A673 (cell line): Measurements from ENCODE around the gene IL4R.

Source experiments
- EZH2 ChIP-seq: fragments of 200-600 bp; sonication (generic); IDR thresholded peaks from 2 replicates; pipeline ENCODE4 v1.6.1; 2017; ENCODE audit warnings: borderline replicate concordance, low read depth, mild to moderate bottlenecking, mixed read lengths, antibody characterized with exemption, low read length; ENCODE audit not compliant: poor library complexity, severe bottlenecking
- TF ChIP-seq, protein P1 (sequence below): fragments of 300-800, 200-600 bp; sonication (generic); conservative IDR thresholded peaks from 2 replicates; pipeline ENCODE4 v1.5.1; 2017; ENCODE audit warnings: low read depth, mild to moderate bottlenecking, antibody characterized with exemption, low read length, moderate library complexity, mixed read lengths

- TF ChIP-seq, protein P1, sequence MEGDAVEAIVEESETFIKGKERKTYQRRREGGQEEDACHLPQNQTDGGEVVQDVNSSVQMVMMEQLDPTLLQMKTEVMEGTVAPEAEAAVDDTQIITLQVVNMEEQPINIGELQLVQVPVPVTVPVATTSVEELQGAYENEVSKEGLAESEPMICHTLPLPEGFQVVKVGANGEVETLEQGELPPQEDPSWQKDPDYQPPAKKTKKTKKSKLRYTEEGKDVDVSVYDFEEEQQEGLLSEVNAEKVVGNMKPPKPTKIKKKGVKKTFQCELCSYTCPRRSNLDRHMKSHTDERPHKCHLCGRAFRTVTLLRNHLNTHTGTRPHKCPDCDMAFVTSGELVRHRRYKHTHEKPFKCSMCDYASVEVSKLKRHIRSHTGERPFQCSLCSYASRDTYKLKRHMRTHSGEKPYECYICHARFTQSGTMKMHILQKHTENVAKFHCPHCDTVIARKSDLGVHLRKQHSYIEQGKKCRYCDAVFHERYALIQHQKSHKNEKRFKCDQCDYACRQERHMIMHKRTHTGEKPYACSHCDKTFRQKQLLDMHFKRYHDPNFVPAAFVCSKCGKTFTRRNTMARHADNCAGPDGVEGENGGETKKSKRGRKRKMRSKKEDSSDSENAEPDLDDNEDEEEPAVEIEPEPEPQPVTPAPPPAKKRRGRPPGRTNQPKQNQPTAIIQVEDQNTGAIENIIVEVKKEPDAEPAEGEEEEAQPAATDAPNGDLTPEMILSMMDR, result no peak
- no peak for TF ChIP-seq EZH2
Measured at GRCh38 chr16:27381236-27381635, 67.5 kb downstream of the IL4R start.
